OCI-LY1 (cell line): ENCODE measurements around the gene PPP2R3B.

Experiments
- H2AFZ ChIP-seq: fragments of 200-600 bp; sonication (generic), shearing (Covaris generic); 2 replicates; pipeline ENCODE4 v1.6.0; 2014; ENCODE audit warnings: antibody characterized with exemption, mild to moderate bottlenecking, low read length
- H3F3A ChIP-seq: fragments of 200-600 bp; sonication (generic), shearing (Covaris generic); 2 replicates; pipeline ENCODE4 v1.6.0; 2014; ENCODE audit warnings: mild to moderate bottlenecking, antibody characterized with exemption, low read length, moderate library complexity; ENCODE audit not compliant: insufficient read depth
- H3K27ac ChIP-seq: fragments of 200-600 bp; sonication (generic); 2 replicates; pipeline ENCODE4 v1.5.1; 2014; ENCODE audit warnings: low read length, mixed run types, mild to moderate bottlenecking, low read depth; ENCODE audit not compliant: poor library complexity, severe bottlenecking
- H3K27me3 ChIP-seq: fragments of 200-600 bp; sonication (generic); 2 replicates; pipeline ENCODE4 v1.6.0; 2014; ENCODE audit warnings: antibody characterized with exemption, mild to moderate bottlenecking, low read length, moderate library complexity; ENCODE audit not compliant: insufficient read depth
- H3K36me3 ChIP-seq: fragments of 200-600 bp; sonication (generic); 2 replicates; pipeline ENCODE4 v1.6.1; 2014; ENCODE audit warnings: mild to moderate bottlenecking, antibody characterized with exemption, low read length, moderate library complexity, mixed read lengths; ENCODE audit not compliant: insufficient read depth
- H3K4me1 ChIP-seq: fragments of 200-600 bp; sonication (generic); 2 replicates; pipeline ENCODE4 v1.5.1; 2014; ENCODE audit warnings: mild to moderate bottlenecking, low read length, moderate library complexity; ENCODE audit not compliant: insufficient read depth, severe bottlenecking
- H3K4me2 ChIP-seq: fragments of 200-600 bp; sonication (generic), shearing (Covaris generic); 2 replicates; pipeline ENCODE4 v1.6.1; 2014; ENCODE audit warnings: low read length
- H3K4me3 ChIP-seq: fragments of 200-600 bp; sonication (generic); 2 replicates; pipeline ENCODE4 v1.5.1; 2014; ENCODE audit warnings: low read length, low read depth, mild to moderate bottlenecking, mixed read lengths; ENCODE audit not compliant: poor library complexity, severe bottlenecking
- H3K79me2 ChIP-seq: fragments of 200-600 bp; shearing (Covaris generic); 2 replicates; pipeline ENCODE4 v1.6.1; 2016; ENCODE audit warnings: mixed run types, low read length, mixed read lengths; ENCODE audit not compliant: insufficient read depth
- H3K9ac ChIP-seq: fragments of 200-600 bp; sonication (generic), shearing (Covaris generic); 2 replicates; pipeline ENCODE4 v1.6.1; 2014; ENCODE audit warnings: mild to moderate bottlenecking, low read length, mixed read lengths
- H3K9me2 ChIP-seq: fragments of 200-600 bp; sonication (generic), shearing (Covaris generic); 2 replicates; pipeline ENCODE4 v1.6.1; 2014; ENCODE audit warnings: low read depth, mild to moderate bottlenecking, low read length, mixed read lengths
- H3K9me3 ChIP-seq: fragments of 200-600 bp; shearing (Covaris generic); 2 replicates; pipeline ENCODE4 v1.6.1; 2014; ENCODE audit warnings: low read length, mixed read lengths
- H4K20me1 ChIP-seq: fragments of 200-600 bp; sonication (generic), shearing (Covaris generic); 2 replicates; pipeline ENCODE4 v1.6.0; 2016; ENCODE audit warnings: mild to moderate bottlenecking, low read length; ENCODE audit not compliant: insufficient read depth
- EZH2 ChIP-seq: fragments of 200-600 bp; sonication (generic), shearing (Covaris generic); IDR thresholded peaks from 2 replicates; pipeline ENCODE4 v1.8.0; 2017; ENCODE audit warnings: borderline replicate concordance, mixed run types, mild to moderate bottlenecking, antibody characterized with exemption, low read length, moderate library complexity, mixed read lengths
- TF ChIP-seq, protein P1 (sequence below): fragments of 200-600 bp; sonication (generic), shearing (Covaris generic); IDR thresholded peaks from 2 replicates; pipeline ENCODE4 v1.5.1; 2017; ENCODE audit warnings: mild to moderate bottlenecking, antibody characterized with exemption, low read length, moderate library complexity, mixed read lengths

PPP2R3B gene

GRCh38 chrX:334971-335757 is 51.5 kb downstream of the PPP2R3B start:
- Histone ChIP-seq H3K4me1 (peaks cover 4% of the 10 kb centered on the region), H3K27ac (no peak overlapping the region), H3F3A (no peaks in the 10 kb centered on the region), H3K9me2 (no peaks in the 10 kb centered on the region), H3K9me3 (no peaks in the 10 kb centered on the region), H3K9ac (no peak overlapping the region), H2AFZ (no peak overlapping the region), H3K4me2 (no peak overlapping the region), H3K27me3 (no peaks in the 10 kb centered on the region), H3K4me3 (no peak overlapping the region), H4K20me1 (no peaks in the 10 kb centered on the region), H3K79me2 (no peaks in the 10 kb centered on the region), H3K36me3 (peaks cover 66% of the 10 kb centered on the region)
- TF ChIP-seq, protein P1, sequence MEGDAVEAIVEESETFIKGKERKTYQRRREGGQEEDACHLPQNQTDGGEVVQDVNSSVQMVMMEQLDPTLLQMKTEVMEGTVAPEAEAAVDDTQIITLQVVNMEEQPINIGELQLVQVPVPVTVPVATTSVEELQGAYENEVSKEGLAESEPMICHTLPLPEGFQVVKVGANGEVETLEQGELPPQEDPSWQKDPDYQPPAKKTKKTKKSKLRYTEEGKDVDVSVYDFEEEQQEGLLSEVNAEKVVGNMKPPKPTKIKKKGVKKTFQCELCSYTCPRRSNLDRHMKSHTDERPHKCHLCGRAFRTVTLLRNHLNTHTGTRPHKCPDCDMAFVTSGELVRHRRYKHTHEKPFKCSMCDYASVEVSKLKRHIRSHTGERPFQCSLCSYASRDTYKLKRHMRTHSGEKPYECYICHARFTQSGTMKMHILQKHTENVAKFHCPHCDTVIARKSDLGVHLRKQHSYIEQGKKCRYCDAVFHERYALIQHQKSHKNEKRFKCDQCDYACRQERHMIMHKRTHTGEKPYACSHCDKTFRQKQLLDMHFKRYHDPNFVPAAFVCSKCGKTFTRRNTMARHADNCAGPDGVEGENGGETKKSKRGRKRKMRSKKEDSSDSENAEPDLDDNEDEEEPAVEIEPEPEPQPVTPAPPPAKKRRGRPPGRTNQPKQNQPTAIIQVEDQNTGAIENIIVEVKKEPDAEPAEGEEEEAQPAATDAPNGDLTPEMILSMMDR = no peak
- no peak for TF ChIP-seq EZH2

- Histone ChIP-seq H3K27ac (no peak overlapping the region), H3K79me2 (no peaks in the 10 kb centered on the region), H3F3A (no peaks in the 10 kb centered on the region), H4K20me1 (no peaks in the 10 kb centered on the region), H3K4me1 (peaks cover 4% of the 10 kb centered on the region), H3K27me3 (no peaks in the 10 kb centered on the region), H2AFZ (no peak overlapping the region), H3K36me3 (peaks cover 66% of the 10 kb centered on the region), H3K9me2 (no peaks in the 10 kb centered on the region), H3K4me3 (no peak overlapping the region), H3K9me3 (no peaks in the 10 kb centered on the region), H3K4me2 (no peak overlapping the region), H3K9ac (no peak overlapping the region)
- TF ChIP-seq, protein P1 = no peak
- no peak for TF ChIP-seq EZH2
Observed at GRCh38 chrX:334331-334891, 52.3 kb downstream of the PPP2R3B start.

GRCh38 chrX:333611-334311 is 52.9 kb downstream of the PPP2R3B start:
- H3K4me1 ChIP-seq = peaks cover 4% of the 10 kb centered on the region
- no peaks in the 10 kb centered on the region for H3K9me3 ChIP-seq
- peaks cover 62% of the 10 kb centered on the region for H3K36me3 ChIP-seq
- no peaks in the 10 kb centered on the region for H3K79me2 ChIP-seq
- no peak for TF ChIP-seq EZH2
- TF ChIP-seq, protein P1 = no peak
- H3K27ac ChIP-seq = no peak overlapping the region
- no peaks in the 10 kb centered on the region for H3F3A ChIP-seq
- H3K4me2 ChIP-seq = no peak overlapping the region
- H4K20me1 ChIP-seq = no peaks in the 10 kb centered on the region
- no peak overlapping the region for H3K9ac ChIP-seq
- H3K27me3 ChIP-seq = no peaks in the 10 kb centered on the region
- H3K9me2 ChIP-seq = no peaks in the 10 kb centered on the region
- H3K4me3 ChIP-seq = no peak overlapping the region
- no peak overlapping the region for H2AFZ ChIP-seq
